Activated gamma-delta T cell treated with anti-CD3 and anti-CD28 coated beads, Interleukin-2, amount 50 U/mL, for 16 hours (primary cell): ENCODE results near the gene IGSF8.
"Not testable (repeated sequence)": the region's sequence is repeated elsewhere in the genome, so short reads cannot be mapped to it uniquely, and the experiment has no call there.

ENCODE experiments used
- DNase-seq: peaks from one replicate; pipeline ENCODE4 v3.0.0-alpha.2; 2020; ENCODE audit warnings: low read depth

Gene IGSF8

GRCh38 chr1:160127381-160127780 lies 29.0 kb upstream of the IGSF8 start:
- DNase-seq: no peak

DNA sequence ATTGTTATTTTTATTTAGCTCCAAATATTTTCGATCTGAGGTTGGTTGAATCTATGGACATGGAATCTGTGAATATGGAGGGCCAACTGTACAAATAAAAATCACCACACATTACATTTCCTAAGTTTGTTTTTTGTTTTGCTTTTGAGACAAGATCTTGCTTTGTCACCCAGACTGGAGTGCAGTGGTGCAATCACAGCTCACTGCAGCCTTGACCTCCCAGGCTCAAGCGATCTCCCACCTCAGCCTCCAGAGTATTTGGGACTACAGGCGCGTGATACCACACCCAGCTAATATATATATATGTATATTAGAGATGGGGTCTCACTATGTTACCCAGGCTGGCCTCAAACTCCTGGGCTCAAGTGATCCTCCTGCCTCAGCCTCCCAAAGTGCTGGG lies 27.9 kb upstream of the IGSF8 start:
- not testable (repeated sequence) for DNase-seq

DNA sequence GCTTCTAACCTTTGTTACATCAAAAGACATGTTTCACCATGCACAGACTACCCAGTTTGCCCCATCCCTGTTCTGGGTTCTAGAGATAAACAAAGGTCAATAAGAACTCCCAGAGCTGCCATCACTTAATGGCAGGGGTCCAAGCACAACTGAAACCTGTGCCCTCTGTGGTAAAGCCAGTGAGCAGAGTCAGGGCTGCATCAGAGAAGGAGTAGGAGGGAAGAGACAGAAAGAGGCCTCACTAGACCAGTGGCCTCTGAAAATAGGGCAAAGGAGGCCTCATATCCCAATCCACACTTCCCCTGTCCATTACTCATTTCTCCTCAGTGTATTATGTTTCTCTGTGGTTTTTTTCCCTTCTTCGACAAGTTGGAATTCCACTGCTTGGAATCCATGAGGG lies 27.3 kb upstream of the IGSF8 start:
- no peak for DNase-seq

- no peak for DNase-seq
These were observed 26.5 kb upstream of the IGSF8 start for GRCh38 chr1:160124705-160125478.

DNA sequence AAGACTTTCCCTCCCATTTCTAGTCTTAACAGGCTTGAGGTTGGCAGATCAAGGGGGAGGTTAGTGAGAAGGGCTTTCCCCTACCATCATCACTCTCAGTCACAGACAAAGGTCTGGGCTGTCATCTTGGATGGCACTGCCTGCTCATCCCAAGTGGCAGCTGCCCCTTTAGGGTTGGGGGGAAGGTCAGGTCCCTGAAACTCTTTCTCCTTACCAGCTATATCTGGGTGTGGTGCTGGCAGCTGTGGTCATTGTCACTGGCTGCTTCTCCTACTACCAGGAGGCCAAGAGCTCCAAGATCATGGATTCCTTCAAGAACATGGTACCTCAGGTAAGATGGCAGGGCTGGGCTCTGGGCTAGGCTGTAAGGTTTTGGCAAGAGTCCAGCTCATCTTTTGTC lies 25.3 kb upstream of the IGSF8 start:
- no peak for DNase-seq

GRCh38 chr1:160122978-160123495 lies 24.6 kb upstream of the IGSF8 start:
- no peak for DNase-seq

DNA sequence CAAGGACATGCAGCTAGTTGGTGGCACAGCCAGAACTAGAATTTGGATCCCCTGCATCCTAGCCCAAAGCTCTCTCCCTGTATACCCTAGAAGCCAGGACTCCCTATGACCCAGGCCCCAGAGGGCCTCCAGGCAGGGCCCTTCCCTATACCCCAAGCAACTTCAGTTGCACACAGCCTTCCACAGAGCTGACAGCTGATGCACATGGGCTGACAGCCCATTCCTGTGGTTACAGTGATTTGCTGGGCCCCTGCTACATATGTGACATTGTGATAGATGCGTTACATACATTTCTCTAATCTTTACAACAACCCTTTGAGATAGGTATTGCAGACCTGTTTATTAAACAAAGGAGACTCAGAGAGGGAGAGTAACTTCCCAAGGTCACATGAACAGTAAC lies 23.0 kb upstream of the IGSF8 start:
- no peak for DNase-seq

- no peak for DNase-seq
These were observed 22.4 kb upstream of the IGSF8 start for GRCh38 chr1:160120797-160121196.

- DNase-seq: no peak
These were observed 20.5 kb upstream of the IGSF8 start for GRCh38 chr1:160118928-160119327.

GRCh38 chr1:160117709-160118183 lies 19.3 kb upstream of the IGSF8 start:
- DNase-seq: no peak

GRCh38 chr1:160117300-160117699 lies 18.9 kb upstream of the IGSF8 start:
- DNase-seq: no peak

- DNase-seq: no peak
These were observed 18.1 kb upstream of the IGSF8 start for GRCh38 chr1:160116283-160117147.

DNA sequence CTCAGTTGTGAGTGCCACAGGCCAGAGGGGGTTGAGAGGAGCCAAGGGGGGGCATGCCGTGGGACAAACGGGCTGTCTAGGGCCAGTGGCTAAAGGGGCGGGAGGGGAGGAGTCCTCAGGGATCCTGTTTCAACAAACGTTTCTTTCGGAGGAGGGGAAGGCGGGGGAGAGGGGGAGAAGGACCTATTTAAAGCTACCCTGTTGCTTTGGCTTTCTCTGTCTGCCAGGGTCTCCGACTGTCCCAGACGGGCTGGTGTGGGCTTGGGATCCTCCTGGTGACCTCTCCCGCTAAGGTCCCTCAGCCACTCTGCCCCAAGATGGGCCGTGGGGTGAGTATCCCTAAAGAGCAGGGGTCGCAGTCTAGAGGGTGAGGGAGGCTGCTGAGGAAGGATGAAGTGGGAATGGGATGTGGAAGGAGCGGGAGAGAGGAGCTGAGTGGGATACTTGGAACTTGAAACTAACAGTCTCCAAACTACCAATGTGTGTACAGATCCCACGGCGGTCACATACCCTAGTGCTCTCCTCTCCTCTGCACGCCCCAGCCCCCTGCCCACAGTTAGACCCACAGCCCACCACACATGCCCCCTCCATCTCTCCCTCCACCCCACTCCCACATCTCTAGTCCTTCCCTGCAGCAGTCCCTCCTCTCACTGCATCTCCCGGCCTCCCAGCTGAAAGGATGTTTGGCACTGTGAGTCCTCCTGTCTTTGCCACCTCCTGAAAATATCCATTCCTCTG lies 17.3 kb upstream of the IGSF8 start, which contains the start of gene ATP1A2:
TSS of gene ATP1A2 (plus strand) at position 215 of the 738 bp plus-strand sequence. CDS start at position 318, 103 bp downstream.
- no peak for DNase-seq

DNA sequence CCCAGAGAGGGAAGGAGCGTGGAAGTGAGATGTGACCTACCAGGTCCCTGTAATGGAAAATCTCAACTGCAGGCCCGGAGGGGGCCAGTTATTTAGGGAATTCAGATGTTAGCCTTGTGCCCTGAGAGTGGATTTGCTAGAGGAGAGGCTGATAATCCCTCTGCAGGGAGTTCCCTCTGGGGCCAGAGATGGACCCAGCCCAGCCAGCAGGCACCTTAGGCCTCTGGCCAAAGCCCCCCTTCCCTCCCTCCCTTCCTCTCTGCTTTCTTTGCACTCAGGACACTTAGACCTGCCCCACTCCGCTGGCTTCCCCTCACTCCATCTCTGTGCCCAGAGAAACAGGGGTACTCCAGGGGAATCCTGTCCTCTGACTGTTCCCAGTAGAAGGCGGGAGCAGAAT lies 15.7 kb upstream of the IGSF8 start:
- DNase-seq: no peak

DNA sequence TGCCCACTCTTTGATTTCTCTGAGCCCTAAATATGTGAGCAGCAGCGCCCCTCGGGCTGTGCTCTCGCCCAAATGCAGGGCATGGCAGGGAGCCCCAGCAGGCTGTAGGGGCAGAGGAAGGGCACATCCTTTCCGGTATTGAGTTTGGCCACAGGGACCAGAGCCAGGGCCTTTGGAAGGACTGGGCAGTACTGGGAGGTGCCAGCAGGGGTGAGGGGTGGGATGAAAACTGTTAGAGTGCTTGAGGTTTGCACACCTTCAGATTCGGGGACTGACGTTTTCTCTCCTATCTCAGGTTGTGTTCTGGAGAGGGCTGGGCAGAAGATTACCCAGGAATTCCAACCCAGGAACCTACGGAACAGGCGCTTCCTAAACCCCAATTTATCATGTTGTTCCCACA lies 15.0 kb upstream of the IGSF8 start:
- no peak for DNase-seq

GRCh38 chr1:160112357-160112756 lies 13.9 kb upstream of the IGSF8 start:
- no peak for DNase-seq

DNA sequence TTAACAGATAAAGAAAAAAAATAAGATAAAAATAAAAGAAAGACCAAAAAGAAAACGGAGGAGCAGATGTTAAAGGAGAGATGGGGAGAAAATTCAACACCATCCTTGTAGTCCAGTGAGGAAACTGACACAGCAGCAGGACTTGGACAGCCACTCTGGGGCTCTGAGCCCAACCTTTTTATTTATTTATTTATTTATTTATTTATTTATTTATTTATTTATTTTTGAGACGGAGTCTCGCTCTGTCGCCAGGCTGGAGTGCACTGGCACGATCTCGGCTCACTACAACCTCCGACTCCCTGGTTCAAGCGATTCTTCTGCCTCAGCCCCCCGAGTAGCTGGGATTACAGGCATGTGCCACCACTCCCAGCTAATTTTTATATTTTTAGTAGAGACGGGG lies 13.0 kb upstream of the IGSF8 start:
- not testable (repeated sequence) for DNase-seq

GRCh38 chr1:160109686-160110085 lies 11.3 kb upstream of the IGSF8 start:
- no peak for DNase-seq

- DNase-seq: no peak
These were observed 10.7 kb upstream of the IGSF8 start for GRCh38 chr1:160108888-160109662.

- DNase-seq: no peak
These were observed 9.1 kb upstream of the IGSF8 start for GRCh38 chr1:160107512-160107911.

DNA sequence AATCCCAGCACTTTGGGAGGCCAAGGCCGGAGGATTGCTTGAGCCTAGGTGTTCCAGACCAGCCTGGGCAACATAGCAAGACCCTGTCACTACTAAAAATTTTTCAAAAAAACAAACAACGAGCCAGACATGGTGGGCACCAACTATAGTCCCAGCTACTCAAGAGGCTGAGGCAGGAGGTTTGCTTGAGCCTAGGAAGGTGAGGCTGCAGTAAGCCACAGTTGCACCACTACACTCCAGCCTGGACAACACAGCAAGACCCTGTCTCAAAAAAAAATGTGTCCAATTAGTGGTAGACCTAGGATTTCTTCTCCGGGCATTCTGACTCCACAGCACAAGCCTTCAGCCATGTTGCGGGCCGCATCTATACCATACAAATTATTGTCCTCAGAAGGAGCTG lies 6.7 kb upstream of the IGSF8 start:
- DNase-seq: no peak
